Stomach (tissue), 4 donors: Measurements from ENCODE around the gene PMEPA1.

Source experiments
- CTCF ChIP-seq, 7 experiments: fragments of 450-650 bp in 4 of 7; fragments of 200-600 bp in 3 of 7; sonication (generic) in 3 of 7; IDR thresholded peaks; one replicate each; pipeline ENCODE4 v1.5.1; 2016 to 2019; ENCODE audit warnings: antibody characterized with exemption in 7 of 7, control low read depth in 2 of 7, mild to moderate bottlenecking in 1 of 7
- EP300 ChIP-seq: sonication (generic); formaldehyde crosslinking; IDR thresholded peaks from one replicate; pipeline ENCODE4 v1.6.1; 2017; ENCODE audit warnings: antibody characterized with exemption
- POLR2A ChIP-seq, 4 donors: fragments of 450-650 bp; IDR thresholded peaks; one replicate each; pipeline ENCODE4 v1.6.1; 2016; ENCODE audit warnings: antibody characterized with exemption in 4 of 4, control low read depth in 2 of 4, mild to moderate bottlenecking in 1 of 4, moderate library complexity in 1 of 4
- POLR2AphosphoS5 ChIP-seq, 3 donors: sonication (generic); formaldehyde crosslinking; IDR thresholded peaks; one replicate each; pipeline ENCODE4 v1.6.1; 2016; ENCODE audit warnings: antibody characterized with exemption in 3 of 3

GRCh38 chr20:57618091-57618763 lies 91.6 kb downstream of the PMEPA1 start:
- TF ChIP-seq CTCF (IDR thresholded peaks at IDR 0.05) (no peak), POLR2AphosphoS5 (IDR thresholded peaks at IDR 0.05) (no peak), EP300 (no peak), POLR2A (IDR thresholded peaks at IDR 0.05) (no peak)
